ENCODE measurements around the gene HERC2.

The HERC2 gene

GRCh38 chr15:28273468-28273867 is 48.5 kb downstream of the HERC2 start:
- DNase-seq (ENCODE audit: low read depth, low spot score): peak; percentile 46
- H3K4me3 ChIP-seq (ENCODE audit: low read depth, low read length): no peak overlapping the region
- in situ Hi-C loops (cut with HindIII; ENCODE audit: low sequenced_read_pairs): no loop called here
- TF ChIP-seq, protein P1, sequence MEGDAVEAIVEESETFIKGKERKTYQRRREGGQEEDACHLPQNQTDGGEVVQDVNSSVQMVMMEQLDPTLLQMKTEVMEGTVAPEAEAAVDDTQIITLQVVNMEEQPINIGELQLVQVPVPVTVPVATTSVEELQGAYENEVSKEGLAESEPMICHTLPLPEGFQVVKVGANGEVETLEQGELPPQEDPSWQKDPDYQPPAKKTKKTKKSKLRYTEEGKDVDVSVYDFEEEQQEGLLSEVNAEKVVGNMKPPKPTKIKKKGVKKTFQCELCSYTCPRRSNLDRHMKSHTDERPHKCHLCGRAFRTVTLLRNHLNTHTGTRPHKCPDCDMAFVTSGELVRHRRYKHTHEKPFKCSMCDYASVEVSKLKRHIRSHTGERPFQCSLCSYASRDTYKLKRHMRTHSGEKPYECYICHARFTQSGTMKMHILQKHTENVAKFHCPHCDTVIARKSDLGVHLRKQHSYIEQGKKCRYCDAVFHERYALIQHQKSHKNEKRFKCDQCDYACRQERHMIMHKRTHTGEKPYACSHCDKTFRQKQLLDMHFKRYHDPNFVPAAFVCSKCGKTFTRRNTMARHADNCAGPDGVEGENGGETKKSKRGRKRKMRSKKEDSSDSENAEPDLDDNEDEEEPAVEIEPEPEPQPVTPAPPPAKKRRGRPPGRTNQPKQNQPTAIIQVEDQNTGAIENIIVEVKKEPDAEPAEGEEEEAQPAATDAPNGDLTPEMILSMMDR (IDR thresholded peaks at IDR 0.05; ENCODE audit: low read depth, low read length): peak; percentile 51

DNA sequence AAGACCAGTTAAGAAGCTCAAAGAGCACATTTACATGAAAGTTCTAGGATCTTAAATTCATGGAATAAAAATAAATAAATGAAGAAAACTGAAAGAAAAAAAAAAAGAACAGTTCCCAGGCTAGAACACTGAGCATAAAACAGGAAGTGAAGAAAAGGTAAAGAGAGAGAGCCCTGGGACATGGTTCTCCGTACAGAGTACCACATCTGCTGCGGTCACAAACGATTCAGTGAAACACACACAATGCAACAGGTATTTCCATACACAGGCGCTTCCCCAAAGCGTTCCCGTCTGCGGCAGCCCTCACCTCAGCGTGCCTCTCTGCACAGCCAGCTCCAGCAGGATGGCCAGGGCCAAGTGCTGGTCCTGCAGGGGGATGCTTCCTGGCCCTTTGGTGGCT is 49.4 kb downstream of the HERC2 start:
- DNase-seq (ENCODE audit: low read depth, low spot score): no peak
- in situ Hi-C loops (cut with HindIII; ENCODE audit: low sequenced_read_pairs): no loop called here
- TF ChIP-seq, protein P1 (IDR thresholded peaks at IDR 0.05; ENCODE audit: low read depth, low read length): no peak
- H3K4me3 ChIP-seq (ENCODE audit: low read depth, low read length): no peak overlapping the region

DNA sequence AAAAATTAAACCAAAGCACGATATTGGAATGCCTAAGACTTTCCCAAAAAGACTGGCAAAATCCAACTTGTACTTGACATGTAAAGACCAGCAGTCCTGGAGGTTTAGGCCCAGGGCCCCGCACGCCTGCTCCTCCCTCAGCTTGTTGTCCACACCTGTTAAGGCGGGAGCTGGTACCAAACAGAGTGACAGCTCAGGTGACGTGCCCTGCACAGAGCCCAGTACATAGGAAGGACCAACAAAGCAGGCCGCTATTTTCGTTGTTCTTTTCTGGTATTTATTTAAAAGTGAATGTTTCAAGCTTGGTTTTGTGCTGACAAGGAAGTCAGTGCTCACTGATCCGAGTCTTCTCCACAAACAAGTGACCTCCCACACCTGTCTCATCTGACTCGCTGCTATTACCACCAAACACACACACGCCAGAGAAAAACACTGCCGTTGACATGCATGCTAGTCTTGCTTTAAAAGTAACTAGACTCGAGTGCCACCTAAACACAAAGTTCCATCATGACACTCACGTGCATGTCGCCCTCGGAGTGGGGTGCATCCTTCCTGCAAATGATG is 50.2 kb downstream of the HERC2 start:
- TF ChIP-seq, protein P1 (IDR thresholded peaks at IDR 0.05; ENCODE audit: low read depth, low read length): no peak
- in situ Hi-C loops (cut with HindIII; ENCODE audit: low sequenced_read_pairs): no loop called here
- H3K4me3 ChIP-seq (ENCODE audit: low read depth, low read length): no peak overlapping the region
- no peak for DNase-seq (ENCODE audit: low read depth, low spot score)

DNA sequence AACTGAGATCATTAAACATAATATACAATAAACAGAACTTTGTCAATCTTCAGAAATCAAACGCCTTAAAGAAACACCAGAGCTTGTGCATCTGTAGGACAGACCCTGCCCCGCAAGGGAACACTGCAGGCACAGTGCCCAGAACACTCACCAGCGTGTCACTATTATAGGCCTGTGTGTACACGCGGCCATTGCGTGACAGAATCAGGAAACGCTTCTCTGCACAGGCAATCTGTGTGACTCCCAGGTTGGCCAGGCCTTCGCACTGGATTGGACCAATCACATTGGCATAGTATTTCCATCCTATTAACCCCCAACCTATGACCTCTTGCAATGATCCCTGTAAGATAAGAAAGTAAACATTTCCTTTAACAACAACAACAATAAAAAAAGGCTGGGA is 52.9 kb downstream of the HERC2 start:
- in situ Hi-C loops (cut with HindIII; ENCODE audit: low sequenced_read_pairs): no loop called here
- TF ChIP-seq, protein P1 (IDR thresholded peaks at IDR 0.05; ENCODE audit: low read depth, low read length): no peak
- H3K4me3 ChIP-seq (ENCODE audit: low read depth, low read length): no peak overlapping the region
- no peak for DNase-seq (ENCODE audit: low read depth, low spot score)

GRCh38 chr15:28267727-28268126 is 54.3 kb downstream of the HERC2 start:
- in situ Hi-C loops (cut with HindIII; ENCODE audit: low sequenced_read_pairs): no loop called here
- TF ChIP-seq, protein P1 (IDR thresholded peaks at IDR 0.05; ENCODE audit: low read depth, low read length): no peak
- no peak for DNase-seq (ENCODE audit: low read depth, low spot score)

DNA sequence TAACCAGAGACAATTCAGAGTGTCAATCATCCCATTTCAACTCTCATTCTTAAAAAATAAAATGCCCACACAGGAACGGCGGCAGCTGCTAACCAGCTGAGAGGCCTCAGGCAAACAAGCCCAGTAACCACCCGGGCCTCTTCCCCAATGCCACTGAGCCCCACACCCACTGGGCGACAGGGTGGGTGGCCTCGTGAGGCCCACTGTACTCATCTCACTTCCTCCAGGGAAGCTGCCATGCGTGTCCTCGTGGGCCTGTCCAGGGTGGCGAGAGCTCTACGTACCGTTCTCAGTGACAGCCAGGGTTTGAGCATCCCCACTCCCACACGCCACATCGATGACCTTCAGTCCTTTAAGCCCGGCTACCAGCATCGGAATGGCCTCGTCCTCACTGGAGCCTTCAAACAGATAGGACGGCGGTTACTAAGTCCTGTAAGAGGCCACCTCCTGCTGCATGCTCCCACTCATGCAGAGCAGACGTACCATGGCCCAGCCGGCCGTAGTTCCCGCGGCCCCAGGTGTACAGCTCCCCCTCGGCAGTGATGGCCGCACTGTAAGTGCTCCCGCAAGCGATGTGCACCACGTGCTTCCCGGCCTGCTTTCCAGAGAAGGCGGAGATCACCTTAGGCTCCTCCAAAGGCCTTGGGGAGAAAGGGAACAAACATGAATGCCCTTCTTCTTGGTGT is 56.5 kb downstream of the HERC2 start:
- in situ Hi-C loops (cut with HindIII; ENCODE audit: low sequenced_read_pairs): no loop called here
- H3K4me3 ChIP-seq (ENCODE audit: low read depth, low read length): no peak overlapping the region
- TF ChIP-seq, protein P1 (IDR thresholded peaks at IDR 0.05; ENCODE audit: low read depth, low read length): no peak
- no peak for DNase-seq (ENCODE audit: low read depth, low spot score)

More at GRCh38 chr15:28267727-28268126, 54.3 kb downstream of the HERC2 start:
- no peak overlapping the region for H3K4me3 ChIP-seq (ENCODE audit: low read depth, low read length)

Measured in astrocyte of the spinal cord (primary cell).